Measurements from ENCODE around the gene LRRC10B.

LRRC10B gene

DNA sequence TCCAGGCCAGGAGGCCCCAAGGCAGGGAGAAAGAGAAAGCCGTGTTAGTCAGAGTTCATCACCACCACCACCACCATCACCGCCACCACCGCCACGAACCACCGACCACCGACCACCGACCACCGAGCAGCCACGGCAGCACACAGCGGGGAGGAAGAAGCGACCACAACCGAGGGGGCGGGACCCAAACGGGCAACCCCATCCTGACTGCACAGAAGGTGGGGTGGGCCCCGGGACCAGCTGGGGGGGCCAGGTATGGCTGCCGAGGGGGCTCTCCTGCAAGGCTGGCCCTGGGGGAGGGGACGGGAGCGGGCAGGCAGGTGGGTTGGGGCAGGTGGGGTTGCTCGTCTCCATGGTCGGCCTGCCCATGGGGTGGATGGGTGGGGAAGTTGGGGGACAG is 38.1 kb downstream of the LRRC10B start:
- Histone ChIP-seq H4K12ac (ENCODE audit: low read depth, low read length) (no peak overlapping the region), H3K4me1 (ENCODE audit: control insufficient read depth in 1 of 2, insufficient read depth in 2 of 2, low read length in 2 of 2) (peaks cover 6 to 8% of the 10 kb centered on the region in 2 experiments), H4K91ac (ENCODE audit: low read depth, low read length) (no peak overlapping the region), H3K9me3 (ENCODE audit: insufficient read depth, low read depth, low read length) (no peaks in the 10 kb centered on the region), H3K79me1 (ENCODE audit: low read length) (no peaks in the 10 kb centered on the region), H3K4ac (ENCODE audit: low read depth, low read length) (no peak overlapping the region), H2BK12ac (ENCODE audit: low read length) (no peak overlapping the region), H4K8ac (ENCODE audit: low read depth, low read length) (no peak overlapping the region), H3K4me3 (ENCODE audit: low read depth, low read length) (no peak overlapping the region), H3K4me2 (ENCODE audit: low read length) (no peak overlapping the region), H3K23ac (ENCODE audit: low read length) (no peak overlapping the region), H2AFZ (ENCODE audit: insufficient read depth, low read length, poor library complexity) (no peak overlapping the region), H2AK5ac (ENCODE audit: low read length) (no peak overlapping the region), H3K27ac (ENCODE audit: low read depth, low read length) (no peak overlapping the region), H3K27me3 (ENCODE audit: insufficient read depth, low read length) (no peaks in the 10 kb centered on the region), H3K9ac (ENCODE audit: low read length) (no peak overlapping the region), H2BK120ac (ENCODE audit: insufficient read depth, low read length, poor library complexity) (no peak overlapping the region), H3K79me2 (ENCODE audit: control insufficient read depth, insufficient read depth, low read length, poor library complexity) (no peaks in the 10 kb centered on the region), H2BK5ac (ENCODE audit: low read depth, low read length, poor library complexity) (no peak overlapping the region), H3K36me3 (ENCODE audit: control insufficient read depth in 1 of 2, insufficient read depth in 2 of 2, low read length in 2 of 2) (peaks cover 10 to 11% of the 10 kb centered on the region in 2 experiments), H3K14ac (ENCODE audit: low read length) (no peak overlapping the region), H3K18ac (ENCODE audit: low read length) (no peak overlapping the region)
- no peak for DNase-seq
- WGBS (ENCODE audit: extremely low coverage, insufficient coverage, insufficient read length): no CpG with 5 or more reads among the region's 20 CpGs

DNA sequence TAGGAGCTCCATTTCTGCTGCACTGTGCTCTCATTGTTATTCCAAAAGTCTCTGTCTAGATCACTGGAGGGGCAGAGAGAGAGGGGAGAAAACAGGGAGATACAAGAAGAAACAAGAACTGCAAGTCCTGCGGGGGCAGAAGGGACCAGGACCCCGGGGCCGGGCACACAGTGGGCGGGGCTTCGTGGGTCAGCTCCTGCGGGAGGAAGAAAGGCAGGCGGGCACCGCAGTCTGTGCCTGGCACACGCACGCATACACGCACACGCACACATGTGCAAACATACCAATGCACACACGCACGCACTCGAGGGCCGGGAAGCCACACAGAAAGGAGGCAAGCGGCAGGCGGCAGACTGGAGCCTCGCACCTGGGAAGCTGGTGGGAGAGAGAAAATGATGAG is 38.7 kb downstream of the LRRC10B start:
- H3K4me2 ChIP-seq (ENCODE audit: low read length): no peak overlapping the region
- peaks cover 2% of the 10 kb centered on the region for H3K9me3 ChIP-seq (ENCODE audit: insufficient read depth, low read depth, low read length)
- H3K4me3 ChIP-seq (ENCODE audit: low read depth, low read length): no peak overlapping the region
- peaks cover 7 to 11% of the 10 kb centered on the region in 2 experiments for H3K36me3 ChIP-seq (ENCODE audit: control insufficient read depth in 1 of 2, insufficient read depth in 2 of 2, low read length in 2 of 2)
- H3K4me1 ChIP-seq (ENCODE audit: control insufficient read depth in 1 of 2, insufficient read depth in 2 of 2, low read length in 2 of 2): peaks cover 2 to 3% of the 10 kb centered on the region in 2 experiments
- no peak for DNase-seq
- H4K8ac ChIP-seq (ENCODE audit: low read depth, low read length): no peak overlapping the region
- no peaks in the 10 kb centered on the region for H3K27me3 ChIP-seq (ENCODE audit: insufficient read depth, low read length)
- no peak overlapping the region for H4K12ac ChIP-seq (ENCODE audit: low read depth, low read length)
- no peak overlapping the region for H3K14ac ChIP-seq (ENCODE audit: low read length)
- no peak overlapping the region for H3K27ac ChIP-seq (ENCODE audit: low read depth, low read length)
- H3K18ac ChIP-seq (ENCODE audit: low read length): no peak overlapping the region
- no peak overlapping the region for H2AFZ ChIP-seq (ENCODE audit: insufficient read depth, low read length, poor library complexity)
- no peak overlapping the region for H4K91ac ChIP-seq (ENCODE audit: low read depth, low read length)
- no peaks in the 10 kb centered on the region for H3K79me2 ChIP-seq (ENCODE audit: control insufficient read depth, insufficient read depth, low read length, poor library complexity)
- H2BK120ac ChIP-seq (ENCODE audit: insufficient read depth, low read length, poor library complexity): no peak overlapping the region
- H2AK5ac ChIP-seq (ENCODE audit: low read length): no peak overlapping the region
- no peak overlapping the region for H3K23ac ChIP-seq (ENCODE audit: low read length)
- no peak overlapping the region for H3K4ac ChIP-seq (ENCODE audit: low read depth, low read length)
- no peak overlapping the region for H2BK12ac ChIP-seq (ENCODE audit: low read length)
- H3K79me1 ChIP-seq (ENCODE audit: low read length): no peaks in the 10 kb centered on the region
- no CpG with 5 or more reads among the region's 19 CpGs for WGBS (ENCODE audit: extremely low coverage, insufficient coverage, insufficient read length)
- H3K9ac ChIP-seq (ENCODE audit: low read length): no peak overlapping the region
- H2BK5ac ChIP-seq (ENCODE audit: low read depth, low read length, poor library complexity): no peak overlapping the region

DNA sequence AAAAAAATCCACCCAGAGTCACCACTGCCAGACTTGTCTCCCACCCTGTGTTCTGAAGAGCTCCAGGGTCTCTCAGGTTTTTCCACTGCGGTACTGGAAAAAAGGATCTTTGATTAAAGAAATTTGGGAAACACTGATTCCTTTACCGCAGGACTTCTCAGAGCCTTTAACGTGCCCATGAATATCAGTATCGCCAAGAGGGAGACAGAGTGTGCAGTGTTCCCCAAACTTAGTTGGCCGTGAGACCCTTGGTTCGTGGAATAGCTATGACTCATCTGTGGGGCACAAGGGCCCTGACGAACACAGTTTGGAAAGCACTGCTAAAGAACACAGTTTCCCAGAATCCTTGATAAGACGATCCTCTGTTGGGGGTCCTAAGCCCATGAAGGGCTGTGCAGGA is 40.6 kb downstream of the LRRC10B start:
- Histone ChIP-seq H3K4me1 (ENCODE audit: control insufficient read depth in 1 of 2, insufficient read depth in 2 of 2, low read length in 2 of 2) (peaks cover 3% of the 10 kb centered on the region in 2 experiments), H4K12ac (ENCODE audit: low read depth, low read length) (no peak overlapping the region), H3K14ac (ENCODE audit: low read length) (no peak overlapping the region), H3K23ac (ENCODE audit: low read length) (no peak overlapping the region), H3K27me3 (ENCODE audit: insufficient read depth, low read length) (no peaks in the 10 kb centered on the region), H3K4me3 (ENCODE audit: low read depth, low read length) (no peak overlapping the region), H2AFZ (ENCODE audit: insufficient read depth, low read length, poor library complexity) (no peak overlapping the region), H2BK5ac (ENCODE audit: low read depth, low read length, poor library complexity) (no peak overlapping the region), H3K9me3 (ENCODE audit: insufficient read depth, low read depth, low read length) (peaks cover 3% of the 10 kb centered on the region), H2BK12ac (ENCODE audit: low read length) (no peak overlapping the region), H3K4ac (ENCODE audit: low read depth, low read length) (no peak overlapping the region), H3K18ac (ENCODE audit: low read length) (no peak overlapping the region), H4K8ac (ENCODE audit: low read depth, low read length) (no peak overlapping the region), H4K91ac (ENCODE audit: low read depth, low read length) (no peak overlapping the region), H2BK120ac (ENCODE audit: insufficient read depth, low read length, poor library complexity) (no peak overlapping the region), H3K9ac (ENCODE audit: low read length) (no peak overlapping the region), H3K4me2 (ENCODE audit: low read length) (no peak overlapping the region), H2AK5ac (ENCODE audit: low read length) (no peak overlapping the region), H3K36me3 (ENCODE audit: control insufficient read depth in 1 of 2, insufficient read depth in 2 of 2, low read length in 2 of 2) (peaks cover 6 to 11% of the 10 kb centered on the region in 2 experiments), H3K79me2 (ENCODE audit: control insufficient read depth, insufficient read depth, low read length, poor library complexity) (no peaks in the 10 kb centered on the region), H3K79me1 (ENCODE audit: low read length) (no peaks in the 10 kb centered on the region), H3K27ac (ENCODE audit: low read depth, low read length) (no peak overlapping the region)
- no peak for DNase-seq
- no CpG with 5 or more reads among the region's 8 CpGs for WGBS (ENCODE audit: extremely low coverage, insufficient coverage, insufficient read length)

DNA sequence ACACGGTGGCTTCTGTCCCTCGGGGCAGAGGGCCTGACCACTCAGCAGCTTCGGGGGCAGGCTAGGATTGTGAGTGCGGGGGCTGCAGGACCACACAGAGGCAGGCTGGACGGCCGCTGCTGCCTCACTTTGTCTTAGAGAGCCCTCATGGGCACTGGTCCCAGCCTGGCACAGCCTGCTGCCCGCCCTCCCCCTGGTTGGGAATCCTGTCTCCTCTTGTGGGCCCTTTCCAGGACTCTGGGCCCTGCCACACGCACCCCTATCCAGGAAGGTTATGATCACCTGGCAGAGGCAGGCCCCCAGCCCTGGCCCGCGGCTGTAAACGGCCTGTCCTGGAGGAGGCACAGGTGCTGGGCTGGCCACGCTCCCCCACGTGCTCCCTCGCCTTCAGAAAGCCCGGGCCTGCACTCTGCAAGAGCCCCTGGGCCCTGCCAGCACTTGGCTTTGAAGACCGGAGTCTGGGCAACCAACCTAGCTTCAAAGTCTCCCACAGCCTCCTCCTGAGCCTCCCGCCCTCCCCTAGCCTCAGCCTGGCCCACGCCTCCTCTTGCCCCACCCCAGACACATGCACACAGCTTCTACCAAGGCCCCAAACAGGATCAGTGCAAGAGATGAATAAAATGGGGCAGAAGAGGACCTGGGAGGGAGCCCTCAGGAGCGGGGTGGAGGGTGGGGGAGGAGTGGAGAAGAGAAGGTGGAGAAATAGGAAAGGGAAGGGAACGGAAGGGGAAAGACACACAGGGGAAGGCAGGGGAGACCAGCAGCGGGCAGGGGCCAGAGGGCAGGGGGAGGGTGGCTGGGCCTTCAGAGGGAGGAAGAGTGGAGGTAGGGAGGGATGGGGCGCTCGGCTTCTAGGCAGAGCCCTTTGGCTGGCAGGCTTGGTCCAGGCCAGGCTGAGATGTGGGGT is 41.4 kb downstream of the LRRC10B start:
- Histone ChIP-seq H3K18ac (ENCODE audit: low read length) (no peak overlapping the region), H3K27me3 (ENCODE audit: insufficient read depth, low read length) (no peaks in the 10 kb centered on the region), H3K23ac (ENCODE audit: low read length) (no peak overlapping the region), H3K4me2 (ENCODE audit: low read length) (no peak overlapping the region), H3K36me3 (ENCODE audit: control insufficient read depth in 1 of 2, insufficient read depth in 2 of 2, low read length in 2 of 2) (peaks cover 3 to 8% of the 10 kb centered on the region in 2 experiments), H3K4me3 (ENCODE audit: low read depth, low read length) (no peak overlapping the region), H3K4ac (ENCODE audit: low read depth, low read length) (no peak overlapping the region), H3K79me2 (ENCODE audit: control insufficient read depth, insufficient read depth, low read length, poor library complexity) (no peaks in the 10 kb centered on the region), H3K9me3 (ENCODE audit: insufficient read depth, low read depth, low read length) (peaks cover 3% of the 10 kb centered on the region), H4K12ac (ENCODE audit: low read depth, low read length) (no peak overlapping the region), H2AFZ (ENCODE audit: insufficient read depth, low read length, poor library complexity) (no peak overlapping the region), H3K4me1 (ENCODE audit: control insufficient read depth in 1 of 2, insufficient read depth in 2 of 2, low read length in 2 of 2) (peaks cover 4 to 5% of the 10 kb centered on the region in 2 experiments), H4K8ac (ENCODE audit: low read depth, low read length) (no peak overlapping the region), H2BK5ac (ENCODE audit: low read depth, low read length, poor library complexity) (no peak overlapping the region), H3K14ac (ENCODE audit: low read length) (no peak overlapping the region), H3K27ac (ENCODE audit: low read depth, low read length) (no peak overlapping the region), H2AK5ac (ENCODE audit: low read length) (no peak overlapping the region), H2BK120ac (ENCODE audit: insufficient read depth, low read length, poor library complexity) (no peak overlapping the region), H4K91ac (ENCODE audit: low read depth, low read length) (no peak overlapping the region), H2BK12ac (ENCODE audit: low read length) (no peak overlapping the region), H3K79me1 (ENCODE audit: low read length) (no peaks in the 10 kb centered on the region), H3K9ac (ENCODE audit: low read length) (no peak overlapping the region)
- no peak for DNase-seq
- 100% methylated on average over 1 of the region's 23 CpGs for WGBS (ENCODE audit: extremely low coverage, insufficient coverage, insufficient read length)

All from trophoblast cell (in vitro differentiated cells and primary cell).